Nephron (organoid): Measurements from ENCODE around the gene ABCC1.
A peak's percentile ranks its signal among the peaks of the same experiment; 100 is the strongest.

Experiments used
- H3K27ac Mint-ChIP-seq, 3 experiments: 2 replicates each; pipeline ENCODE4 v1.8.0; 2020; ENCODE audit warnings: mixed read lengths in 3 of 3, mild to moderate bottlenecking in 2 of 3, moderate library complexity in 1 of 3
- H3K27me3 Mint-ChIP-seq: 2 replicates; pipeline ENCODE4 v1.8.0; 2021; ENCODE audit warnings: low read depth, mild to moderate bottlenecking, moderate library complexity, mixed read lengths
- H3K36me3 Mint-ChIP-seq: 2 replicates; pipeline ENCODE4 v1.8.0; 2020; ENCODE audit warnings: low read depth, mixed read lengths
- H3K4me1 Mint-ChIP-seq: 2 replicates; pipeline ENCODE4 v1.8.0; 2020; ENCODE audit warnings: mixed read lengths
- H3K4me3 Mint-ChIP-seq, 3 experiments: 2 replicates each; pipeline ENCODE4 v1.8.0; 2020; ENCODE audit warnings: mild to moderate bottlenecking in 3 of 3, mixed read lengths in 3 of 3, moderate library complexity in 2 of 3
- H3K9me3 Mint-ChIP-seq: 2 replicates; pipeline ENCODE4 v1.8.0; 2020; ENCODE audit warnings: mixed read lengths
- CTCF ChIP-seq, 3 experiments: fragments of 200-600 bp; sonication (generic); IDR thresholded peaks; one replicate each; pipeline ENCODE4 v1.5.0; 2021; ENCODE audit warnings: antibody characterized with exemption in 3 of 3; ENCODE audit not compliant: unreplicated experiment in 3 of 3

The ABCC1 gene

GRCh38 chr16:16092925-16093627 is 143.7 kb downstream of the ABCC1 start:
- TF ChIP-seq CTCF (IDR thresholded peaks at IDR 0.05; ENCODE audit: unreplicated experiment in 3 of 3), result no peak
- Mint-ChIP-seq H3K4me1 (peaks cover 56% of the 10 kb centered on the region), H3K9me3 (no peaks in the 10 kb centered on the region)

DNA sequence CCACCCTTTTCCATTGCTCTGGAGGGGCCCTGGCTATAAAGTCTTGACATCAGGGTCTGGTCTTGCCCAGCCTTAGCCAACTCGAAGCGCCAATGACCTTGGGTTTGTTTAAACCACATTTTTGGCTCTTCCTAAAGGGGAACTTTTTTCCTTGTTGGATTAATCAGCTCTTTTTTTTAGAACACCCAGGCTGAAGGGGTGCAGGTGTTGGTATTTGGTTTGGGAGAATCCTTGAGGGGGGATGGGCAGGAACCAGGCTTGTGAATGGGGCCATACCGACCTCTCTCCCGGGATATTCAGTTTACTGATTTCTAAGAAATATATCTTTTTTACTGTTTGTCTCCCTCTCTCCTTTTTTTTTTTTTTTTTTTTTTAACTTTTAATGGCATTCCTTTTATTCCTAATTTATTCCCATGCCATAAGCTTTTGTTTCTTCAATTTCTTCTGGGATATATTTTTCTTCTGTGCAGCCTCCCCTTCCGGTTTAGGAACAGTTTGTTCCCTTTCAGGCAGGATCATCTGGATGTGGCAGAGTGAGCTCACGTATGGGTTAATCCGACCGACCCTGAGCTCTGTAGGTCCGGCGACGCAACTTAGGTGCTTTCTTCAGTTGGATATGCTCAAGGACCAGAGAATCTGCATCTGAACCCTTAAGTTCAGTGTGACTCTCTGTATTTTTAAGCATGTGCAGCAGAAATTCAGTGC is 144.4 kb downstream of the ABCC1 start:
- TF ChIP-seq CTCF (IDR thresholded peaks at IDR 0.05; ENCODE audit: unreplicated experiment in 3 of 3), result no peak

More at GRCh38 chr16:16092925-16093627, 143.7 kb downstream of the ABCC1 start:
- Mint-ChIP-seq H3K4me3 (no peak overlapping the region), H3K36me3 (peaks cover 44% of the 10 kb centered on the region), H3K27me3 (no peaks in the 10 kb centered on the region), H3K27ac (peak overlapping the region; percentile 71 to 92 (median 88))

GRCh38 chr16:16095646-16096045 is 146.2 kb downstream of the ABCC1 start:
- H3K4me1 Mint-ChIP-seq, result peaks cover 55% of the 10 kb centered on the region
- no peaks in the 10 kb centered on the region for H3K27me3 Mint-ChIP-seq
- H3K27ac Mint-ChIP-seq, result peak overlapping the region; percentile 98 to 100 (median 99)
- H3K36me3 Mint-ChIP-seq, result peaks cover 41% of the 10 kb centered on the region
- TF ChIP-seq CTCF (IDR thresholded peaks at IDR 0.05; ENCODE audit: unreplicated experiment in 3 of 3), result no peak
- no peak overlapping the region for H3K4me3 Mint-ChIP-seq
- no peaks in the 10 kb centered on the region for H3K9me3 Mint-ChIP-seq

More for the DNA sequence above, 144.4 kb downstream of the ABCC1 start:
- H3K36me3 Mint-ChIP-seq, result peaks cover 48% of the 10 kb centered on the region
- H3K9me3 Mint-ChIP-seq, result no peaks in the 10 kb centered on the region
- peak overlapping the region; percentile 71 to 92 (median 88) for H3K27ac Mint-ChIP-seq
- peaks cover 53% of the 10 kb centered on the region for H3K4me1 Mint-ChIP-seq
- H3K4me3 Mint-ChIP-seq, result no peak overlapping the region
- H3K27me3 Mint-ChIP-seq, result no peaks in the 10 kb centered on the region

GRCh38 chr16:16096121-16096857 is 146.9 kb downstream of the ABCC1 start:
- peak overlapping the region; percentile 98 to 100 (median 99) for H3K27ac Mint-ChIP-seq
- peak; percentile 46 to 50 (median 48) for TF ChIP-seq CTCF (IDR thresholded peaks at IDR 0.05; ENCODE audit: unreplicated experiment in 3 of 3)
- no peaks in the 10 kb centered on the region for H3K27me3 Mint-ChIP-seq

DNA sequence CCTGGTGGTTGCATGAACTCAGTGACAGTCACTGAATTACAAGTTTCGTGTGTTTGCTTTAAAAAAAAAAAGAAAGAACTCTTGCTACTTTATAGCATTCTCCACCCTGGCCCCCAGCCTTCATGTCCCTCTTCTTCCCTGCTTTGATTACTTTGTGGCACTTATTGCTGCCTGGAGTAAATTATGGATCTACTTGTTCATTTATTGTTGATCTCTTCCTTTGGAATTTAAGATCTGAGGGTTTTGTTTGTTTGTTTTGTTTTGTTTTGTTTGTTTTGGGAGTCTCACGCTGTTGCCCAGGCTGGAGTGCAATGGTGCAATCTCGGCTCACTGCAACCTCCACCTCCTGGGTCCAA is 147.4 kb downstream of the ABCC1 start:
- H3K36me3 Mint-ChIP-seq, result peaks cover 37% of the 10 kb centered on the region
- peak overlapping the region; percentile 98 to 100 (median 99) for H3K27ac Mint-ChIP-seq
- H3K4me1 Mint-ChIP-seq, result peaks cover 46% of the 10 kb centered on the region
- TF ChIP-seq CTCF (IDR thresholded peaks at IDR 0.05; ENCODE audit: unreplicated experiment in 3 of 3), result no peak
- no peak overlapping the region for H3K4me3 Mint-ChIP-seq
- H3K9me3 Mint-ChIP-seq, result no peaks in the 10 kb centered on the region
- no peaks in the 10 kb centered on the region for H3K27me3 Mint-ChIP-seq

More at GRCh38 chr16:16096121-16096857, 146.9 kb downstream of the ABCC1 start:
- Mint-ChIP-seq H3K4me3 (peak overlapping the region in 2 of 3 experiments; percentile 27 to 56), H3K36me3 (peaks cover 35% of the 10 kb centered on the region), H3K4me1 (peaks cover 49% of the 10 kb centered on the region), H3K9me3 (no peaks in the 10 kb centered on the region)
